ENCODE data around the gene RPS23. TPM values are rescaled to one million over a fixed set of nuclear protein-coding genes. Genes with fewer than 3 reads are reported as not detected.
"Not testable (repeated sequence)": the region's sequence is repeated elsewhere in the genome, so short reads cannot be mapped to it uniquely, and the experiment has no call there.

The RPS23 gene
- total RNA-seq, 4 donors from 2014 or later, result 1,761 to 4,479 (median 3,421) TPM

DNA sequence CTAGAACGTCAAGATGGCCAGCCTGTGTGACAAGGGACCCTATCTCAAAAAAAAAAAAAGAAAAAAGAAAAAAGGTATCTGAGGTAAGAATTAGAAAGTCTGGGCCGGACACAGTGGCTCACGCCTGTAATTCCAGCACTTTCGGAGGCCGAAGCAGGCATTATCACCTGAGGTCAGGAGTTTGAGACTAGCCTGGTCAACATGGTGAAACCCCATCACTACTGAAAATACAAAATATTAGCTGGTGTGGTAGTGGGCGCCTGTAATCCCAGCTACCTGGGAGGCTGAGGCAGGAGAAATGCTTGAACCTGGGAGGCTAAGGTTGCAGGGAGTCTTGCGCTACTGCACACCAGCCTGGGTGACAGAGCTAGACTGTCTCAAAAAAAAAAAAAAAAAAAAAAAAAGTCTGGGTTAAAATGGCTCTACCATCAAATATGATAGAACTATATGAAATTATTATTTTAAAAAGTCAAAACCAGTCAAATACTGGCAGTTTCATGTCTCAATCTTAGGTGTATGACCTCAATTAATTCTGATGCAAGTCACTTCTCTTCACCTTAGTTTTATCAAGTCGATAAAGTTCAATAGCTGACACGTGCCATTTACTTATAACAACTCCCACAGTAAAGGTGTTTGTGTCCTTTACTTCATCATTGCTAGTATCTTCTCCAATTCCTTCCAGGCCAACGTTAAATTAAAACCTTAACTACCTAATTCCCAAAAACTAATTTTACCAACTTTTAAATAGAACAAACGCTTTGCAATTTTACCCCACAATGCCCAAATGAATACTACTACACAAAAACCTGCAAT is 1.1 kb downstream of the RPS23 start:
- peaks cover 22% of the 10 kb centered on the region for H3K4me1 ChIP-seq
- no peak for DNase-seq (ENCODE audit: low spot score in 2 of 2)
- 71% methylated on average over 11 of the region's 11 CpGs for WGBS
- peak overlapping the region; percentile 88 for H3K27ac ChIP-seq
- H3K9me3 ChIP-seq, result no peaks in the 10 kb centered on the region
- peaks cover 24% of the 10 kb centered on the region for H3K36me3 ChIP-seq
- peak overlapping the region; percentile 92 for H3K4me3 ChIP-seq
- no peaks in the 10 kb centered on the region for H3K27me3 ChIP-seq
- TF ChIP-seq, protein P1, sequence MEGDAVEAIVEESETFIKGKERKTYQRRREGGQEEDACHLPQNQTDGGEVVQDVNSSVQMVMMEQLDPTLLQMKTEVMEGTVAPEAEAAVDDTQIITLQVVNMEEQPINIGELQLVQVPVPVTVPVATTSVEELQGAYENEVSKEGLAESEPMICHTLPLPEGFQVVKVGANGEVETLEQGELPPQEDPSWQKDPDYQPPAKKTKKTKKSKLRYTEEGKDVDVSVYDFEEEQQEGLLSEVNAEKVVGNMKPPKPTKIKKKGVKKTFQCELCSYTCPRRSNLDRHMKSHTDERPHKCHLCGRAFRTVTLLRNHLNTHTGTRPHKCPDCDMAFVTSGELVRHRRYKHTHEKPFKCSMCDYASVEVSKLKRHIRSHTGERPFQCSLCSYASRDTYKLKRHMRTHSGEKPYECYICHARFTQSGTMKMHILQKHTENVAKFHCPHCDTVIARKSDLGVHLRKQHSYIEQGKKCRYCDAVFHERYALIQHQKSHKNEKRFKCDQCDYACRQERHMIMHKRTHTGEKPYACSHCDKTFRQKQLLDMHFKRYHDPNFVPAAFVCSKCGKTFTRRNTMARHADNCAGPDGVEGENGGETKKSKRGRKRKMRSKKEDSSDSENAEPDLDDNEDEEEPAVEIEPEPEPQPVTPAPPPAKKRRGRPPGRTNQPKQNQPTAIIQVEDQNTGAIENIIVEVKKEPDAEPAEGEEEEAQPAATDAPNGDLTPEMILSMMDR (IDR thresholded peaks at IDR 0.05), result no peak
- TF ChIP-seq EP300 (IDR thresholded peaks at IDR 0.05), result no peak
- no peak for TF ChIP-seq POLR2AphosphoS5 (IDR thresholded peaks at IDR 0.05)
- no peak for TF ChIP-seq POLR2A (IDR thresholded peaks at IDR 0.05)

DNA sequence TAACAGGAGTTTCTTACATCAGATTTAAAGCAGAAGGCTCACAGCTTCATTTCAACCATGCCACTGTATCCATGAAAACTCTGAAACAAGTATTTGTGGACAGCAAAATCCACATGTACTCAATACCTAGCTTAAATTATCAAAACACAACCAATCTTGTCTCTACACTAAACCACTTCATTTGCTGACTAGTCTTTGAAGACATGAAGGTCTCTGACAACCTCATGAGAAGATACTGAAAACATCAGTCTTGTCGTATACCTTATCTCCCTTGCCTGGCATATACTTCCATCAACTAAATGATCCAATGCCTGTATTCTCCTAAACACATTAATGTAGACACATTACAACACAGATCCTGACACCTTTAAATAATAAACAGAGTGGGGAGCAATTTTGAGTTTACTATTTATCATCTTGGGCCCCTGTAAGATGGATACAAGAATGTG is 2.9 kb downstream of the RPS23 start:
- WGBS, result 88% methylated on average over 1 of the region's 1 CpG
- no peaks in the 10 kb centered on the region for H3K27me3 ChIP-seq
- no peak for DNase-seq (ENCODE audit: low spot score in 2 of 2)
- H3K4me3 ChIP-seq, result no peak overlapping the region
- H3K36me3 ChIP-seq, result peaks cover 24% of the 10 kb centered on the region
- TF ChIP-seq POLR2A (IDR thresholded peaks at IDR 0.05) (no peak), POLR2AphosphoS5 (IDR thresholded peaks at IDR 0.05) (no peak), EP300 (IDR thresholded peaks at IDR 0.05) (no peak)
- no peaks in the 10 kb centered on the region for H3K9me3 ChIP-seq
- H3K4me1 ChIP-seq, result peaks cover 22% of the 10 kb centered on the region
- H3K27ac ChIP-seq, result no peak overlapping the region

DNA sequence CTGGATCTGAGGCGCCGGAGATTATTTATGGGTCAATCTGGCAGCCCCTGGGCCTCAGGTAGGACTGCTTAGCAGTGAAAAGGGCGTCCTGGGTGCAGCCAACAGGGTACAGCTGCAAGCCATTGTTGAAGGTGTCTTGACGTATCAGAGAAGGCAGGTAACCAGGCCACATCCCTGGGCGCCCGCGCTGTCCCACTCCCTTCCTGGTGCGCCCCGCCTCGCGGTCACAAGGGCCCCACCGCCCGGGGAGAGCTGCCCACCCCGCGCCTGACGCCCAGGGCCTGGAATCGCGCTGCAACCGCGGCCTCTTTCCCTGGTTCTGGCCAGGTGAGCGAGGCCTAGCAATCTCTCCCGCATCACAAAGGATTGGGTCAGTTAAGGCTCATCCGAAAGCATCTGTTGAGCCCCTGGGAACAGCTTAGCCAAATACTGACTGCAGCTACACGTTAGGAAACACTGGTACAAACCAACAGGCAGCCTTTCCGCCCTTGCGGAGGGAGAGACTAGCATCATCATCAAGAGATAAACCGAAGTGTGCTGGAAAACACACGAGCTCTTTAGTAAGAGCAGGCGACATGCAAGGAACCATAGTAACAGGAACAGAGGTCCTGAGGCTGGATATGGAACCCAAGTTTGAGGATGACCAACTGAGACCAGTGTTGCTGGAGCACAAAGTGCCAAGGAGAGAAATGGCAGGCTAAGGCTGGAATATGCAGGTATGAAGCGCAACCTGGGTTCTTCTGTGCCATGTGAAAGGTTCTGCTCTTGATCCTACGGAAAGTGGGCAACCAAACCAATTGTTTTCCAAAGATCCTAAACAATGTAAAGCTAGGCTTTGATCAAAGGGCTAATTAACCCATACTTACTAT is 3.6 kb downstream of the RPS23 start:
- H3K36me3 ChIP-seq, result peaks cover 24% of the 10 kb centered on the region
- 82% methylated on average over 29 of the region's 31 CpGs for WGBS

DNA sequence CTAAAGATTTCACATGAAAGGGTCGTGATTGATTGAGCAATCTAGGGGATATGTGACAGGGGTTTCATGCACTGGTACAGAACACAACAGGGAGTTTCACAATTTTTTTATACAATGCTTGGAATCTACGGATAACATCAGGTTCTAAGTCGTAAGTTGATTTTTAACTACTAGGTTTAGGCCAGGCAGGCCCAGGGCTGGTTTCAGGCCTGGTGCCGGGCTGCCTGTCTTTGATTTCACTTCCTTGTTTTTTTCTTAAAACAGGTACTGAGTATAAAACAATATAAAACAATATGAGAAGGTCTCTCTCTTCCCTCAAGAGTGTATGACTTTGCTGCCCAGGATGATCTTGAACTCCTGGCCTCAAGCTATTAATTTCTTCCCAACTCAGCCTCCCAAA is 4.7 kb downstream of the RPS23 start:
- DNase-seq (ENCODE audit: low spot score in 2 of 2); H3K4me3 ChIP-seq; H3K9me3 ChIP-seq; H3K27ac ChIP-seq; H3K27me3 ChIP-seq: not testable (repeated sequence)
- peaks cover 25% of the 10 kb centered on the region for H3K36me3 ChIP-seq
- 87% methylated on average over 4 of the region's 4 CpGs for WGBS
- peaks cover 14% of the 10 kb centered on the region for H3K4me1 ChIP-seq

More for the DNA sequence above, 3.6 kb downstream of the RPS23 start:
- H3K27me3 ChIP-seq, result no peaks in the 10 kb centered on the region
- no peak overlapping the region for H3K4me3 ChIP-seq
- TF ChIP-seq EP300 (IDR thresholded peaks at IDR 0.05), result no peak
- TF ChIP-seq POLR2A (IDR thresholded peaks at IDR 0.05), result no peak
- TF ChIP-seq POLR2AphosphoS5 (IDR thresholded peaks at IDR 0.05), result no peak
- TF ChIP-seq, protein P1 (IDR thresholded peaks at IDR 0.05), result no peak
- peaks cover 22% of the 10 kb centered on the region for H3K4me1 ChIP-seq
- no peak for DNase-seq (ENCODE audit: low spot score in 2 of 2)
- H3K9me3 ChIP-seq, result no peaks in the 10 kb centered on the region
- H3K27ac ChIP-seq, result no peak overlapping the region

DNA sequence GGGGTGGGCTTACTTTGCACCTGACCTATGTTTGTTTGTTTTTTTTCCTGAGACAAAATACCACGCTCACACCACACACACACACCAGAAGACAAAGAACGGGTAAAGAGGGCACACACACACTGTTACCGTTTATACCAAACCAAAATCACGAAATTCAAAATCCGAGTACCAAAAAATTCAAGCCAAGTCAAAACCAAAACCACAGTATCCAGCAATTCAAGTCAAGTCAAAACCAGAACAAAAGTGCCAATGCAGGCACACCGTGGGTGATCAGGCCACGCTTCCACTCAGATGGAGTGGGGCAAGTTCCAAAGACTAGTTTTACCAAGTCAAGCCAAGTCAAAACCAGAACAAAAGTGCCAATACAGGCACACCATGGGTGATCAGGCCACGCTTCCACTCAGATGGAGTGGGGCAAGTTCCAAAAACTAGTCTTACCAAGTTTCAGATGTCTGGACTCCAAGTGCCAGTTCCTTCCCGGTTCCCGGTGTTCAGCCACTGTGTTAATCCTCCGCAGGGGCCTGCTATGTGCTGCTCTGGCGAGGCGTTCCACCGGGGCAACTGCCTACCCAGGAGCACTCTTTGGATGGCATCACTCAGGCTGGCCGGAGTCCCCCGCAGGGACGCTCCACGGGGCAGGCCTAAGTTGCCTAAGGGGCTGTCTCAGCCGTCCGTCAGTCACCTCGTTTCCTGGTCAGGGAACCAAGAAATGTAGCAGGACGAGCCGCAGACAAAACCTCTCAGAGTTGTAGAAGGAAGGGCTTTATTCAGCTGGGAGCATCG is 5.4 kb downstream of the RPS23 start:
- 86% methylated on average over 24 of the region's 24 CpGs for WGBS
- peaks cover 27% of the 10 kb centered on the region for H3K36me3 ChIP-seq
- H3K27ac ChIP-seq, result not testable (repeated sequence)

GRCh38 chr5:82269363-82269762 is 8.8 kb downstream of the RPS23 start:
- H3K27ac ChIP-seq; DNase-seq (ENCODE audit: low spot score in 2 of 2); H3K4me1 ChIP-seq; H3K36me3 ChIP-seq; H3K4me3 ChIP-seq; H3K9me3 ChIP-seq; H3K27me3 ChIP-seq: not testable (repeated sequence)
- WGBS, result 82% methylated on average over 2 of the region's 2 CpGs

More for the DNA sequence above, 5.4 kb downstream of the RPS23 start:
- H3K9me3 ChIP-seq; DNase-seq (ENCODE audit: low spot score in 2 of 2); H3K27me3 ChIP-seq; H3K4me3 ChIP-seq: not testable (repeated sequence)
- H3K4me1 ChIP-seq, result peaks cover 14% of the 10 kb centered on the region

GRCh38 chr5:82267297-82267933 is 10.7 kb downstream of the RPS23 start:
- not testable (repeated sequence) for H3K27me3 ChIP-seq; H3K27ac ChIP-seq; H3K4me1 ChIP-seq; H3K4me3 ChIP-seq; DNase-seq (ENCODE audit: low spot score in 2 of 2); H3K36me3 ChIP-seq; H3K9me3 ChIP-seq
- over 99% methylated on average over 9 of the region's 9 CpGs for WGBS
